Eye (tissue), 1 donor: ENCODE results near the gene TBCE.
A peak's percentile ranks its signal among the peaks of the same experiment; 100 is the strongest.

Experiments used
- DNase-seq: peaks from one replicate; pipeline ENCODE4 v3.0.0-alpha.2; 2015

TBCE gene, protein sequence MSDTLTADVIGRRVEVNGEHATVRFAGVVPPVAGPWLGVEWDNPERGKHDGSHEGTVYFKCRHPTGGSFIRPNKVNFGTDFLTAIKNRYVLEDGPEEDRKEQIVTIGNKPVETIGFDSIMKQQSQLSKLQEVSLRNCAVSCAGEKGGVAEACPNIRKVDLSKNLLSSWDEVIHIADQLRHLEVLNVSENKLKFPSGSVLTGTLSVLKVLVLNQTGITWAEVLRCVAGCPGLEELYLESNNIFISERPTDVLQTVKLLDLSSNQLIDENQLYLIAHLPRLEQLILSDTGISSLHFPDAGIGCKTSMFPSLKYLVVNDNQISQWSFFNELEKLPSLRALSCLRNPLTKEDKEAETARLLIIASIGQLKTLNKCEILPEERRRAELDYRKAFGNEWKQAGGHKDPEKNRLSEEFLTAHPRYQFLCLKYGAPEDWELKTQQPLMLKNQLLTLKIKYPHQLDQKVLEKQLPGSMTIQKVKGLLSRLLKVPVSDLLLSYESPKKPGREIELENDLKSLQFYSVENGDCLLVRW

DNA sequence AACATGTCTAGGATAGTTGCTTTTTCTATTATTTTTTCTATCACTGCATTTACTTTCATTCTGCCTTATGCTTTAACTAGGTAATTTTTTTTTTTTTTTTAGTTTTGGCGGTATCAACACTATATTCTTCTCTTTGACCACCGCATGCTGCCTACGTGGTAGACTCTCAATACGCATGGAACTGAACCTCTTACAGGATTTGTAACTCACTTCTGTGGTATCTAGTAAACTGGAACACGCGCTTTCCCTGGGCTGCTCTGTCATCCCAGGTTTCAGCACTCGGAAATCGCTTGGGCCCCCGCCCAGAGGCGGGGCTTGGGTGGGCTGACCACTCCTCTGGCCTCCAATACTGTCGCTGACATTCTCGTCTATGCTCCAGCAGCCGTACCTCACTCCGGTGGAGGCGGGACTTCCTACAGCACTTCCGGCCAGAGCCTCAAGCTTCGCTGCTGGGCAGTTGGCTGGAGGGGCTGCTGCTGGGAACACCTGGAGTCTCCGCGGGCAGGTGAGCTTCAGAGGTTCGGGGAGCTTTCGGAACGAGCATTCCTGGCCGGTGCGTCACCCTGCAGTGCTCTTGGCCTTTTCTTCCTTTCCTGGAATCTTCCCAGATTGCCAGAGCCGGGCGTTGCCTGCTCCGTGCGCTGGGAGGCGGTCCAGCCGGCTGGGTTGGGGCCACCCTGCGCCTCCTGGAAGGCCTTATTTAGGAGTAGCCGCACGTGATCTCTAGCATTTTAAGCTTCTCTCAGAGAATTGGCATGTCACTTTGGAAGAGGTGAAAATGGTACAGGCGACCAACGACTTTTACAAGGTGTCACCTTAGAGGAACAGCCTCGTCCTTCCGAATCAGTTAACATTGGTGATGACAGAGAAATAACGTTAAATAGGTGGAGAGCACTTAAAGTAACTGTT is at the start of gene TBCE:
TSS of gene TBCE (plus strand) at position 428 of the 909 bp plus-strand sequence. CDS start 12,623 bp downstream, outside the sequence.
- DNase-seq: peak; percentile 98

DNA sequence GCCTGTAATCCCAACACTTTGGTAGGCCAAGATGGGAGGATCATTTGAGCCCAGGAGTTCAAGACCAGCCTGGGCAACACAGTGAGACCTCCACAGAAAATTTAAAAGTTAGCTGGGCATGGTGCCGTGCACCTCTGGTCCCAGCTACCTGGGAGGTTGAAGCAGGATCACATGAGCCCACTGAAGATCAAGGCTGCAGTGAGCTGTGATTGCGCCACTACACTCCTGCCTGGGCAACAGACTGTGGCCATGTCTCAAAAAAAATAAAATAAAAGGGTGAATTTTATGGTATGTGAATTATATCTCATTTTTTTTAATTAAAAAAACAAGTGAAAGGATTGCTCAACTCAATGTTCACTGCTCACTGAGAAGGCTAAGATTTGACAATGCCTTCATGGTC is 48.0 kb upstream of the TBCE start:
- no peak for DNase-seq

DNA sequence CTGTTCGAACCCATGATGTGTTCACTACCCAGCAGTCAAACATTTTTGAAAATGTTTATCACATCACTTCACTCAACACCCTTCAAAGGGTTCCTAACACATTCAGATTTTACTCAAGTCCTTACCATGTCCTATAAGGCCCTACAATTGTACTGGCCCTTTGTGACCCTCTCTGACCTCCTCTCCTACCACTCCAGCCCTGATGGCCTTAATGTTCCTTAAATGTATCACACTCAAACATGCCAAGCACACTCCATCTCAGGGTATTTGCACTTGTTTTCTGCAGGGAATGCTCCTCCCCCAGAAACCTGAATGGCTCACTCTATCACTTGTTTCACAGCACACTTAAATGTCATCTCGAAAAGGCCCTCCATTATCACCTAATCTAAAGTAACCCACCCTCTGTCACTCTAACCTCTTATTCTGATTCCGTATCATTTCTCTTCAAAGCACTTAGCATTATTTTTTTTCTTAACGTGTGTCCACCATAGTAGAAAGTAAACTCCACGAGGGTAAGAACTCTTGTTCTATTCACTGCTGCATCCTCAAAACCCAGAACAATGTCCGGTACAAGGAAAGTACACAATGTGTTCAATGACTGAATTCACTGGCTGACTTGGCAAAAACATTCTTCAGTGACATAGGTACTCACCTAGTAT is 46.6 kb upstream of the TBCE start:
- no peak for DNase-seq

- DNase-seq: no peak
Observed at GRCh38 chr1:235324296-235324695, 42.9 kb upstream of the TBCE start.

DNA sequence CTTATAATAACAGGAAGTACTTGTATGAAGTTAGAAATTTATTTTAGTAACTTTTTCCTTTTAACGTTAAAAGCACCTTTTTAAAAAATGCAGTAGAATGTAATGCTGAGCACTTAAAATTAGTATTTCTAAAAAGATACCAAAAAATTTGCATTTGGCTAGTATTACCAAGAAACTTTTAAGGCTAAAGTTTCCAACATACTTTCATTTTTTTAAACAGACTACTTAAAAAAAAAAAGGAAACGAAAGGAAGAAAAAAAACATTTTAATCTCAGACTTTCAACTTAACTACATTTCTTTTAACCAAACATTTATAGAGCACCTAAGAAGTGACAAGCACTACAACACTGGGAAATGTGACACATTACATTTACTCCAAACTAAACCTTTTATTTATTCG is 42.1 kb upstream of the TBCE start:
- no peak for DNase-seq

GRCh38 chr1:235325854-235326253 is 41.4 kb upstream of the TBCE start:
- DNase-seq: no peak

DNA sequence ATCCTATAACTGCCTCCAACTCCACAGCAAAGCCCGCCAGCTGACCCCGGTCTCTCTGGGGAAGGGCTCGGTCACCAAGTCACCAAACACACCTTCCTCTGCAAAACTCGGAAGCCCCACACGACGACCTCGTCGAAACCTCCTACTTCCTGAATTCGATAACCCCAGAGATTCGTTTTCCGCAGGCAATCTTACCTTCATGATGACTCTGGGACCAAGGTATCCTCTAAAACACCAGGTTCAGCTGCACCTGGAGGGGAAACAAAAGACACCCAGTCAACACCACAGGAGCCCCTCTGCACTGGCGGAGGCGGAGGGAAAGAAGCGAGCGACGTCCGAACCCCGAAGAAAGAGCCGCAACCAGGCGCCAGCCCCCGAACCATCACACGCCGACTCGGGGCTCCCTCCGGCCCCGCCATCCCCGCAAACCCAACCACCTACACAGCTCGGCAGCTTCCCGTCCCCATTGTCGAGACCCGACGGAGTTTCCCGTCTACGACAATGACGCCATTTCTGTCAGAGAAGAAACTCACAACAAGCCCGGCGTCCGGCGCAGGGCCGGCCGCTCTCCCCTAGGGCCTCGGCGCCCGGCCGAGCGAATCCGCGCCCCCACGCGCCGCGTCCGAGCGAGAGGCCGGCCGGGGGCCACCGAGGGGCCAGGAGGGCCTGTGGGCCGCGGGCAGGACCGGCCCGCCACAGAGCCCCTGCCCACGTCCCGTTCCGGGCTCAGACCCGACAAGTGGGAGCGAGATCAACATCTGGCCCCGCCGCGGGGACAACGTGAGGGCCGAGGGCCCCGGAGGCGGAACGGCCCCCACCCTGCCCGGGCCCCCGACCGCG is 40.3 kb upstream of the TBCE start:
- DNase-seq: peak; percentile 74

DNA sequence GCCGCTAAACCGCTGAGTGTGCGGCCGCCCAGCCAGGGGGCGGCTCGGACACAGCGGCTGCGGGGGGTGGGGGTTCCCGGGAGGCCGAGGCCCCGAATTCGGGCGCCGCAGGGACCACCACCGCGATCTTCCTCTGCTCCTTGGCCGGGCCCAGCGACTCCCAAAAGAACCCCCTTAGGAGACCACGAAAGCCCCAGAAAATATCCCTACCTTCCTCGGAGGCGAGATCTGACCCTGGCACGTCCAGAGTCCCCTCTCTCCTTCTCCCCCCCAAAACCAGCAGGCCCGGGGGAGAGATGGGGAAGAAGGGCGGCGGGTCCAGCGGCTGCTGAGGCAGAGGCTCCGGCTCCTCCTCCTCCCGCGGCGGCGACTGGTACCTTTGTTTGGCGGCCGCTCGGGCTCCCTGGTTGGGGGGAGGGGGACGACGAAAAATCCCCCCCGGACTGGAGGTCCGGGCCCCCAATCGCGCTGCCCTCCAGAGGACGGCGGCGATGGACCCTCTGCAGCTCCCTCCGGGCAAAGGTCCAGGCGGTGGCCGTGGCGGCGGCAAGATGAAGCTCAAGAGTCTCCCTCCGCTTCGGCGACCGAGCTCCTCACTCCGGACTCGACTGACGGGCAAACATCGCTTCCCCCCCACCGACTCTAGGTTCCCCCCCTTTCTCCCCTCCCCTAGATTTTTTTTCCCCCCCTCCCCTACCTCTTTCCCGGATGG is 39.5 kb upstream of the TBCE start, which contains the start of gene ARID4B:
TSS of gene ARID4B (minus strand) at position 621 of the 712 bp plus-strand sequence. CDS start 1,260 bp downstream, outside the sequence.
- no peak for DNase-seq

GRCh38 chr1:235328271-235329138 is 38.7 kb upstream of the TBCE start, which contains the start of gene GGPS1:
Gene GGPS1, plus strand, starts transcription at chr1:235328570. Its CDS starts 6,695 bp downstream, at chr1:235335265.
- DNase-seq: peak; percentile 100

DNA sequence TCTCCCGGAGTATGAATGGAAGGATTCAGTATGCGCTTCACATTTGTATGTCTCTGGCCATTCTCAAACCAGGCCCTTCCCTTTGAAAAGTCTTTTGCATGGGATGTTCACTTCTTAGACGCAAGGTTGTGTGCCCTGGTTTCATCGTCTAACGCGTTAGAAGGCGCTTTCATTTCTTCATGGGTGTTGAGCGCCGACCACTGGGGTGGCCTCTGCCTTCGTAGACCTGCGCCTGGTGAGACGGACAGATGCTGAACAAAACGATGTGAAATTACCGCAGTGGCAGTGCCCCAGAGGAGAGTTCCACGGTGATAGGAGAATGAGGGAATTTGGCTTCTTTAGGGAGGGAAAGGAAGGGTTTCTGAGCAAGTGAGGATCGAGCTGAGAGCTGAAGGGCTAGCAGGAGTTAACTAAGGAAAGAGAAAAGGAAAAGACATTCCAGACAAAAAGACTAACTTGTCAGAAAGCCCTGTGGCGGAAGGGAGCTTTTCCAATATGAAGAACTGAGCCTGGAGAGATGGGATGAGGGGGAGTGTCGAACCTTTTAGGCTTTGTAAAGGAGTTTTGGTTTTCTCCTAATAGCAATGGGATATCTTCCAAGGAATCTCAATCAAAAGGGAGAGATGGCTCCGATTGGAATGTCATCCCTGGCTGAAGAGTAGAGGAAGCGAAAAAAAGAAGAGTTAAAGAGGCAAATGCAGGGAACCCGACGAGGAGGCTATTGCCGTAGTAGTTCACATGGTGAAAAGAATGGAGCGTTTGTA is 37.9 kb upstream of the TBCE start:
- DNase-seq: no peak

DNA sequence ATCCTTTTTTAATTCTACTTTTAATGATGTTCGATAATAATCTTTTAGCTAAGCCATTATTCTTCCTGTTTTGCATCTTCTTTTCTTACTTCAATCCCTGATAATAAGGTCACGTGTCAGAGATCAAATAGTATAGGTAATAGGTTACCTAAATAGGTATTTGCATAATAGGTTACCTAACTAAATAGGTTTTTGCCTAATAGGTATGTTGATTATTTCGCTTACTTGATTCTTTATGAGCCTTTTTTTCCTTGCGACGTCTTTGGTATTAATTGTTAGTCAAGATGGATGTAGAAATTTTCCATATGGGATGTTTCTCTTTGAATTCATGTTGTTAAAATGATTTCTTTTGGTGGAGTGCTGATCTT is 36.3 kb upstream of the TBCE start:
- no peak for DNase-seq

GRCh38 chr1:235331401-235331800 is 35.8 kb upstream of the TBCE start:
- no peak for DNase-seq

- DNase-seq: no peak
Observed at GRCh38 chr1:235336903-235337302, 30.3 kb upstream of the TBCE start.

- DNase-seq: no peak
Observed at GRCh38 chr1:235339746-235340145, 27.5 kb upstream of the TBCE start.

GRCh38 chr1:235341334-235341733 is 25.9 kb upstream of the TBCE start:
- DNase-seq: no peak

DNA sequence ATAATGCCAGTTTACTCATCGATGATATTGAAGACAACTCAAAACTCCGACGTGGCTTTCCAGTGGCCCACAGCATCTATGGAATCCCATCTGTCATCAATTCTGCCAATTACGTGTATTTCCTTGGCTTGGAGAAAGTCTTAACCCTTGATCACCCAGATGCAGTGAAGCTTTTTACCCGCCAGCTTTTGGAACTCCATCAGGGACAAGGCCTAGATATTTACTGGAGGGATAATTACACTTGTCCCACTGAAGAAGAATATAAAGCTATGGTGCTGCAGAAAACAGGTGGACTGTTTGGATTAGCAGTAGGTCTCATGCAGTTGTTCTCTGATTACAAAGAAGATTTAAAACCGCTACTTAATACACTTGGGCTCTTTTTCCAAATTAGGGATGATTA is 25.2 kb upstream of the TBCE start:
- DNase-seq: peak; percentile 8

DNA sequence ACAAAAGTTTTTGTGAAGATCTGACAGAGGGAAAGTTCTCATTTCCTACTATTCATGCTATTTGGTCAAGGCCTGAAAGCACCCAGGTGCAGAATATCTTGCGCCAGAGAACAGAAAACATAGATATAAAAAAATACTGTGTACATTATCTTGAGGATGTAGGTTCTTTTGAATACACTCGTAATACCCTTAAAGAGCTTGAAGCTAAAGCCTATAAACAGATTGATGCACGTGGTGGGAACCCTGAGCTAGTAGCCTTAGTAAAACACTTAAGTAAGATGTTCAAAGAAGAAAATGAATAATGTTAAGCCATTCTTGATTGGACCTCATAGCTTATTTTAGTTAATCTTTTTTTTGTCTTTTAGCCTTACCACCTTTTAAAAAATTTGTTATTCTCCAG is 24.8 kb upstream of the TBCE start:
- DNase-seq: no peak

DNA sequence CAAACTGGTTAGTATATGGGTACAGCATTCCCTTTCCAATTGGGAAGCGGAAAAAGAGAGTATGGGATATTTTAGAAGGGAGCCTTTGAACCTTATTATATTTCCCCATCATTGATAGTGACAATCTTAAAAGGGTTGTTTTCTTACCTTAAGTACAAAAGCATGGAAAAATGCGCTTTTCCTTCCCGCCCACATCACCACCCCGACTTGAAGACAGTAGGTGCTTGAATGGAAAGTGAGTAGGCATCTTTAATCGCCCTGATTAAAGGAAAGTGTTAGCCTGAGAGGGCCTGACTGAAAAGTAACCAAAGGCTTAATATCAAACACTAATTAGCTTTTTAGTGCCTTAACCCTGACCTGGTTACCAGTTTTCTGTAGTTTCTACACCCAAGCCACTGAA is 23.5 kb upstream of the TBCE start:
- no peak for DNase-seq

DNA sequence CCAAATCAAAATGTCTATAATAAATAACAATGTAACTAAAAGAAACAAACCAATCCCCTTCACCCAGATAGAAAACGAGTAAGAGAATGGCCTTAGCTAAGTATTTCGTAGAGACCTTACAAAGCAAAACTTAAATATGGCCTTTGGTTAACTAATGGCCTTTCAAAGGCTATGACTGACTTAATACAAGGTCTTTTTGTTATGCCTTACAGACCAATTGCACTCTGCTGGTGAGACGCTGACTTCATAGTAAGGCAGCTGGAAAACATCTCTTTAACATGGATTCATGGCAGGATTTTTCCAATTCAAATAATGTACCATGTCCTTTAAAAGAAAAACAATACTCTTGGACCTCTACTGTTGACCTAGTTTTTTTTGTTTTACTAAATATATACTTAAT is 15.8 kb upstream of the TBCE start:
- DNase-seq: no peak
